PC-9 (cell line): Measurements from ENCODE around the gene MED4.

Source experiments
- EZH2 ChIP-seq: fragments of 200-600 bp; sonication (generic); IDR thresholded peaks from 2 replicates; pipeline ENCODE4 v1.8.0; 2017; ENCODE audit warnings: antibody characterized with exemption, low read depth
- TF ChIP-seq, protein P1 (sequence below): fragments of 200-600 bp; sonication (generic); conservative IDR thresholded peaks from 2 replicates; pipeline ENCODE4 v1.6.1; 2017; ENCODE audit warnings: mixed run types, antibody characterized with exemption, mild to moderate bottlenecking, moderate library complexity

DNA sequence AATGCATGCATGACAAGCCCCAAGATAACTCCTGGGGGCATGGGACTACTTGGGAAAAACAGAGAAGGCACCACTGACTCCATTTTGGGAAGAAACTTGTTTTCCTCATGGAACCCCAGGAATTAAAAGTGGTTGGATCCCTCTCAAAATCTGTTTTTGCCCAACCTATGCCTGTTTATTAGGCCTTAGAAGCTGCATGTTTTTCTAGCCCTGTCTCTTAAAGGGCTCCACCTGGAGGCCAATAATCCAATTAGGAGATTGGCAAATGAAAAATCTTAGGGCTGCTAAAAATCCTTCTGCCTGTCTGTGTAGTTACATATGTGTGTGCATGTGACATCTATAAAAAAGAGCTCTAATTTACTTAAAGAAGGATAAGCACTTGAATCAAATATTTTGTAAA lies 26.9 kb downstream of the MED4 start:
- TF ChIP-seq, protein P1, sequence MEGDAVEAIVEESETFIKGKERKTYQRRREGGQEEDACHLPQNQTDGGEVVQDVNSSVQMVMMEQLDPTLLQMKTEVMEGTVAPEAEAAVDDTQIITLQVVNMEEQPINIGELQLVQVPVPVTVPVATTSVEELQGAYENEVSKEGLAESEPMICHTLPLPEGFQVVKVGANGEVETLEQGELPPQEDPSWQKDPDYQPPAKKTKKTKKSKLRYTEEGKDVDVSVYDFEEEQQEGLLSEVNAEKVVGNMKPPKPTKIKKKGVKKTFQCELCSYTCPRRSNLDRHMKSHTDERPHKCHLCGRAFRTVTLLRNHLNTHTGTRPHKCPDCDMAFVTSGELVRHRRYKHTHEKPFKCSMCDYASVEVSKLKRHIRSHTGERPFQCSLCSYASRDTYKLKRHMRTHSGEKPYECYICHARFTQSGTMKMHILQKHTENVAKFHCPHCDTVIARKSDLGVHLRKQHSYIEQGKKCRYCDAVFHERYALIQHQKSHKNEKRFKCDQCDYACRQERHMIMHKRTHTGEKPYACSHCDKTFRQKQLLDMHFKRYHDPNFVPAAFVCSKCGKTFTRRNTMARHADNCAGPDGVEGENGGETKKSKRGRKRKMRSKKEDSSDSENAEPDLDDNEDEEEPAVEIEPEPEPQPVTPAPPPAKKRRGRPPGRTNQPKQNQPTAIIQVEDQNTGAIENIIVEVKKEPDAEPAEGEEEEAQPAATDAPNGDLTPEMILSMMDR, result peak; percentile 52
- TF ChIP-seq EZH2, result no peak
